HepG2 (cell line): ENCODE results near the gene MRPL14. TPM values are rescaled to one million over a fixed set of nuclear protein-coding genes. Genes with fewer than 3 reads are reported as not detected.

Experiments
- BRCA1 ChIP-seq: sonication (generic); formaldehyde crosslinking; IDR thresholded peaks from 2 replicates; pipeline ENCODE4 v1.4.0; 2020; ENCODE audit warnings: missing genetic modification reagents
- CBX1 ChIP-seq: IDR thresholded peaks from one replicate; pipeline ENCODE4 v1.6.1; 2016; ENCODE audit warnings: antibody characterized with exemption, low read depth
- JUNB ChIP-seq: sonication (generic); formaldehyde crosslinking; IDR thresholded peaks from 2 replicates; pipeline ENCODE4 v1.8.0; 2022; ENCODE audit warnings: missing genetic modification reagents, mild to moderate bottlenecking, borderline replicate concordance
- NFKB2 ChIP-seq: sonication (generic); formaldehyde crosslinking; IDR thresholded peaks from 2 replicates; pipeline ENCODE4 v1.4.0; 2020; ENCODE audit warnings: missing genetic modification reagents, borderline replicate concordance
- PHF20 ChIP-seq: sonication (generic); formaldehyde crosslinking; IDR thresholded peaks from 2 replicates; pipeline ENCODE4 v1.5.0; 2020; ENCODE audit warnings: mild to moderate bottlenecking, missing genetic modification reagents
- POGZ ChIP-seq: sonication (generic); formaldehyde crosslinking; IDR thresholded peaks from 2 replicates; pipeline ENCODE4 v1.4.0; 2020; ENCODE audit warnings: mild to moderate bottlenecking, missing genetic modification reagents
- POLR2AphosphoS5 ChIP-seq: IDR thresholded peaks from 2 replicates; pipeline ENCODE4 v1.6.1; 2012; ENCODE audit warnings: low read depth, low read length
- PPARG ChIP-seq: conservative IDR thresholded peaks from 2 replicates; pipeline ENCODE4 v1.6.1; 2016; ENCODE audit warnings: missing biosample characterization, missing genetic modification reagents
- SIN3A ChIP-seq: IDR thresholded peaks from 2 replicates; pipeline ENCODE4 v1.6.1; 2011; ENCODE audit warnings: low read depth, mild to moderate bottlenecking, control low read depth, low read length, borderline replicate concordance
- SIX1 ChIP-seq: sonication (generic); formaldehyde crosslinking; IDR thresholded peaks from 2 replicates; pipeline ENCODE4 v1.4.0; 2020; ENCODE audit warnings: missing genetic modification reagents, borderline replicate concordance
- SNRNP70 ChIP-seq: fragments of 200-400 bp; formaldehyde crosslinking; IDR thresholded peaks from 2 replicates; pipeline ENCODE4 v1.6.1; 2017; ENCODE audit warnings: mild to moderate bottlenecking, low read depth, low read length, moderate library complexity
- WIZ ChIP-seq: sonication (generic); formaldehyde crosslinking; IDR thresholded peaks from 2 replicates; pipeline ENCODE4 v1.5.1; 2020; ENCODE audit warnings: mild to moderate bottlenecking, missing genetic modification reagents
- ZBTB8A ChIP-seq: sonication (generic); formaldehyde crosslinking; IDR thresholded peaks from 2 replicates; pipeline ENCODE4 v1.4.0; 2020; ENCODE audit warnings: mild to moderate bottlenecking, low read depth, missing genetic modification reagents, borderline replicate concordance
- ZNF124 ChIP-seq: sonication (generic); formaldehyde crosslinking; IDR thresholded peaks from 2 replicates; pipeline ENCODE4 v1.4.0; 2020; ENCODE audit warnings: missing genetic modification reagents
- ZNF331 ChIP-seq: sonication (generic); formaldehyde crosslinking; IDR thresholded peaks from 2 replicates; pipeline ENCODE4 v1.4.0; 2020; ENCODE audit warnings: missing genetic modification reagents
- ZNF441 ChIP-seq: sonication (generic); formaldehyde crosslinking; IDR thresholded peaks from 2 replicates; pipeline ENCODE4 v1.7.0; 2021; ENCODE audit warnings: missing genetic modification reagents, borderline replicate concordance
- ZNF460 ChIP-seq: sonication (generic); formaldehyde crosslinking; IDR thresholded peaks from 2 replicates; pipeline ENCODE4 v1.5.1; 2020; ENCODE audit warnings: missing genetic modification reagents, mild to moderate bottlenecking, borderline replicate concordance
- polyA plus RNA-seq, 8 experiments: library from polyadenylated mRNA; depleted of rRNA in 3 of 8; stranded (reverse) in 7 of 8; unstranded in 1 of 8; fragments of >200 nt; fragmentation: Illumina TruSeq in 4 of 8; extraction: Trizol in 4 of 8; gene quantifications; 2 replicates each; pipeline versions ENCODE4 v1.2.1 to v1.2.3, GENCODE V29; 2011 to 2016; ENCODE audit warnings: low read depth in 4 of 8, missing spikeins in 1 of 8, mixed read lengths in 1 of 8; ENCODE audit not compliant: insufficient read depth in 1 of 8
- total RNA-seq, 5 experiments: library from RNA; depleted of rRNA; stranded (reverse); fragments of >200 nt; fragmentation: Illumina TruSeq; extraction: Trizol; gene quantifications; 2 replicates each; pipeline ENCODE4 v1.2.3, GENCODE V29; 2016; ENCODE audit warnings: low read depth in 1 of 5
- TF ChIP-seq, protein P1 (sequence below): sonication (generic); formaldehyde crosslinking; IDR thresholded peaks from 2 replicates; pipeline ENCODE4 v1.9.0; 2021; ENCODE audit warnings: missing genetic modification reagents, borderline replicate concordance
- TF ChIP-seq, protein P2 (sequence below): sonication (generic); formaldehyde crosslinking; IDR thresholded peaks from 2 replicates; pipeline ENCODE4 v1.4.0; 2020; ENCODE audit warnings: missing genetic modification reagents
- TF ChIP-seq, protein P3 (sequence below): sonication (generic); formaldehyde crosslinking; IDR thresholded peaks from 2 replicates; pipeline ENCODE4 v1.5.1; 2020; ENCODE audit warnings: missing genetic modification reagents, mild to moderate bottlenecking, borderline replicate concordance
- TF ChIP-seq, protein P4 (sequence below): sonication (generic); formaldehyde crosslinking; IDR thresholded peaks from 2 replicates; pipeline ENCODE4 v1.4.0; 2020; ENCODE audit warnings: missing genetic modification reagents
- TF ChIP-seq, protein P5 (sequence below): sonication (generic); formaldehyde crosslinking; IDR thresholded peaks from 2 replicates; pipeline ENCODE4 v1.5.0; 2020; ENCODE audit warnings: missing genetic modification reagents

The MRPL14 gene
- total and polyA plus RNA-seq, 2 of the 13 experiments (the other 11 are each of a cell fraction or from before 2014, with no cell fraction given): 157 to 178 TPM

DNA sequence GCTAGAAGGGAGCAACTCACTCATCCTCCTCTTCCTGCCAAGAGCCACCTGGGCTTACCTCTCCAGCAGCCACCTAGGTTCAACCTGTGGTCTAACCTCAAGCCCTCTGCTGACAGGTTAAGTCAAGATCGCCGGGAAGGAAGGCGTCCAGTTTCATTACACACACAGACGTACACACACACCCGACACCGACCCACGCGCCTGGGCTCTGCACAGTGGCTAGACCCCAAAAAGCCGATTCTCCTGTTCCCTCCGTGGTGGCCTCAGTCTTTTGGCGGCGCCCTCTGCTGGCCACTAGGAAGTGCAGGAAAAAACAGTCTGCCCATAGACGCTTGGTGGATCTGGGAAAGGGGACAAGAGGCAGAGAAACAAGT lies 52.8 kb downstream of the MRPL14 start (continued):
- TF ChIP-seq ZNF460 (no peak), PPARG (peak; percentile 72), WIZ (CRISPR knock-in tag) (no peak), ZNF124 (CRISPR knock-in tag) (0 out of 2 replicates have a peak, but pooled peaks have one; percentile 42), SIX1 (CRISPR knock-in tag) (peak; percentile 45; the same call in 1 of the 2 replicates), POGZ (CRISPR knock-in tag) (no peak), SNRNP70 (no peak), PHF20 (CRISPR knock-in tag) (no peak), ZNF441 (CRISPR knock-in tag) (0 out of 2 replicates have a peak, but pooled peaks have one; percentile 58), ZBTB8A (CRISPR knock-in tag) (no peak; the same call in 1 of the 2 replicates), POLR2AphosphoS5 (peak; percentile 75), CBX1 (no peak), NFKB2 (CRISPR knock-in tag) (no peak), JUNB (CRISPR knock-in tag) (no peak; the same call in 1 of the 2 replicates), BRCA1 (CRISPR knock-in tag) (peak; percentile 71; the same call in 1 of the 2 replicates), SIN3A (no peak), ZNF331 (CRISPR knock-in tag) (peak; percentile 93)
- TF ChIP-seq, protein P1, sequence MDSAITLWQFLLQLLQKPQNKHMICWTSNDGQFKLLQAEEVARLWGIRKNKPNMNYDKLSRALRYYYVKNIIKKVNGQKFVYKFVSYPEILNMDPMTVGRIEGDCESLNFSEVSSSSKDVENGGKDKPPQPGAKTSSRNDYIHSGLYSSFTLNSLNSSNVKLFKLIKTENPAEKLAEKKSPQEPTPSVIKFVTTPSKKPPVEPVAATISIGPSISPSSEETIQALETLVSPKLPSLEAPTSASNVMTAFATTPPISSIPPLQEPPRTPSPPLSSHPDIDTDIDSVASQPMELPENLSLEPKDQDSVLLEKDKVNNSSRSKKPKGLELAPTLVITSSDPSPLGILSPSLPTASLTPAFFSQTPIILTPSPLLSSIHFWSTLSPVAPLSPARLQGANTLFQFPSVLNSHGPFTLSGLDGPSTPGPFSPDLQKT (CRISPR knock-in tag): no peak
- TF ChIP-seq, protein P2, sequence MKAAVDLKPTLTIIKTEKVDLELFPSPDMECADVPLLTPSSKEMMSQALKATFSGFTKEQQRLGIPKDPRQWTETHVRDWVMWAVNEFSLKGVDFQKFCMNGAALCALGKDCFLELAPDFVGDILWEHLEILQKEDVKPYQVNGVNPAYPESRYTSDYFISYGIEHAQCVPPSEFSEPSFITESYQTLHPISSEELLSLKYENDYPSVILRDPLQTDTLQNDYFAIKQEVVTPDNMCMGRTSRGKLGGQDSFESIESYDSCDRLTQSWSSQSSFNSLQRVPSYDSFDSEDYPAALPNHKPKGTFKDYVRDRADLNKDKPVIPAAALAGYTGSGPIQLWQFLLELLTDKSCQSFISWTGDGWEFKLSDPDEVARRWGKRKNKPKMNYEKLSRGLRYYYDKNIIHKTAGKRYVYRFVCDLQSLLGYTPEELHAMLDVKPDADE (CRISPR knock-in tag): no peak; the same call in 1 of the 2 replicates
- TF ChIP-seq, protein P3, sequence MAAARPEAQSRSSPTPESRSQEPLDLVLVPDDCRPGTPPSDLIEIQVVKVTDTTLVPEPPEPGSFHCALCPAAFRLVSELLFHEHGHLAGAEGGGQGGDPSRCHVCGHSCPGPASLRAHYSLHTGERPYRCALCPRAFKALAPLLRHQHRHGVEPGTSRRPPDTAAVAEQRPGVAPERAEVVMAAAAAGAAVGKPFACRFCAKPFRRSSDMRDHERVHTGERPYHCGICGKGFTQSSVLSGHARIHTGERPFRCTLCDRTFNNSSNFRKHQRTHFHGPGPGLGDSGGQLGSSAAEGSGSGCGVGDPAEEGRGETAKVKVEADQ: peak; percentile 53; the same call in 1 of the 2 replicates
- TF ChIP-seq, protein P4, sequence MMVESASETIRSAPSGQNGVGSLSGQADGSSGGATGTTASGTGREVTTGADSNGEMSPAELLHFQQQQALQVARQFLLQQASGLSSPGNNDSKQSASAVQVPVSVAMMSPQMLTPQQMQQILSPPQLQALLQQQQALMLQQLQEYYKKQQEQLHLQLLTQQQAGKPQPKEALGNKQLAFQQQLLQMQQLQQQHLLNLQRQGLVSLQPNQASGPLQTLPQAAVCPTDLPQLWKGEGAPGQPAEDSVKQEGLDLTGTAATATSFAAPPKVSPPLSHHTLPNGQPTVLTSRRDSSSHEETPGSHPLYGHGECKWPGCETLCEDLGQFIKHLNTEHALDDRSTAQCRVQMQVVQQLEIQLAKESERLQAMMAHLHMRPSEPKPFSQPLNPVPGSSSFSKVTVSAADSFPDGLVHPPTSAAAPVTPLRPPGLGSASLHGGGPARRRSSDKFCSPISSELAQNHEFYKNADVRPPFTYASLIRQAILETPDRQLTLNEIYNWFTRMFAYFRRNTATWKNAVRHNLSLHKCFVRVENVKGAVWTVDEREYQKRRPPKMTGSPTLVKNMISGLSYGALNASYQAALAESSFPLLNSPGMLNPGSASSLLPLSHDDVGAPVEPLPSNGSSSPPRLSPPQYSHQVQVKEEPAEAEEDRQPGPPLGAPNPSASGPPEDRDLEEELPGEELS (CRISPR knock-in tag): no peak; the same call in 1 of the 2 replicates
- TF ChIP-seq, protein P5, sequence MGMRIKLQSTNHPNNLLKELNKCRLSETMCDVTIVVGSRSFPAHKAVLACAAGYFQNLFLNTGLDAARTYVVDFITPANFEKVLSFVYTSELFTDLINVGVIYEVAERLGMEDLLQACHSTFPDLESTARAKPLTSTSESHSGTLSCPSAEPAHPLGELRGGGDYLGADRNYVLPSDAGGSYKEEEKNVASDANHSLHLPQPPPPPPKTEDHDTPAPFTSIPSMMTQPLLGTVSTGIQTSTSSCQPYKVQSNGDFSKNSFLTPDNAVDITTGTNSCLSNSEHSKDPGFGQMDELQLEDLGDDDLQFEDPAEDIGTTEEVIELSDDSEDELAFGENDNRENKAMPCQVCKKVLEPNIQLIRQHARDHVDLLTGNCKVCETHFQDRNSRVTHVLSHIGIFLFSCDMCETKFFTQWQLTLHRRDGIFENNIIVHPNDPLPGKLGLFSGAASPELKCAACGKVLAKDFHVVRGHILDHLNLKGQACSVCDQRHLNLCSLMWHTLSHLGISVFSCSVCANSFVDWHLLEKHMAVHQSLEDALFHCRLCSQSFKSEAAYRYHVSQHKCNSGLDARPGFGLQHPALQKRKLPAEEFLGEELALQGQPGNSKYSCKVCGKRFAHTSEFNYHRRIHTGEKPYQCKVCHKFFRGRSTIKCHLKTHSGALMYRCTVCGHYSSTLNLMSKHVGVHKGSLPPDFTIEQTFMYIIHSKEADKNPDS (CRISPR knock-in tag): no peak; the same call in 1 of the 2 replicates
